GM18508 (cell line): ENCODE measurements around the gene INO80B.
"Not testable (repeated sequence)": the region's sequence is repeated elsewhere in the genome, so short reads cannot be mapped to it uniquely, and the experiment has no call there.

Experiments
- ATAC-seq: cut with Tn5 transposase; IDR thresholded peaks from one replicate; pipeline ENCODE4 v1.9.1; 2021; ENCODE audit warnings: moderate number of reproducible peaks; ENCODE audit not compliant: insufficient read depth, unreplicated experiment

Gene INO80B

DNA sequence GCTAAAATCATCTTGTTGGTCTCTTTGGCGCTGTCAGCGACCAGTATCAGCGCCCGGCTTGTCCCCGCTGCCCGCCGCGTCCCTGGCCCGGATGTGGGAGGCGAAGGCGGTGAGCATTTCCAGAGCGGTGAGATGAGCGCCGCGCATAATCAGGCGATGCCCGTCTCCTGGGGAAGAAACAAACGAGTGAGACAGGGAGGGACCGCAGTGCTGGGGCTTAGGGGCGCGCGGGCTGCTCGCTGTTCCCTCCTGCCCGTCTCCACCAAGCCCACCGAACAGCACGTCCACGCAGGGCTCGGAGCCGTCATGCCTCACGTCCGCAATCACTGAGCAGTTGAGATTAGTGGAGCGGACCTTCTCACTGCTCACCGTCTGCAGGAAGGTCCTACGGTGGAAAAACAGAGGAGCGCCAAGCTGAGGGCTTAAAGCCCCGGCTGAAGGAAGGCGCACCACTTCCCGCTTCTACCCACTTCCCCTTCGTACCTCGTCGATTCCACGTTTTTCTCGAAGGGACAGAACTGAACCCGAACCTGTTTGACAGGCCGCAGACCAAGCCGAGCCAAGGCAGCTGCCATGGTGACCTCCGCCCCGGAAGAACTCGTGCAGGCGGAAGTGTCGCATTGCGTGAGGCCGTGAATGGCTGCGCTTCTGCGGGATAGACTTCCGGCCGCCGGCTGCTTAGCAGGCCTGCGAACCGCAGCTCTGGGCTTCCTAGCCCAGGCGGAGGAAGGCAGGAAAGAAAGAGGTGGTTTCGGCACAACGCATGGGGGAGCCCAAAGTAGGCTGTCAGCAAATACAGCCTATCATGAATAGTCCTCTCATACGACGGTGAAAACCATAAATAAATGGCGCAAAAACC is 17.4 kb downstream of the INO80B start, which contains the start of gene MRPL53:
Gene MRPL53, minus strand, starts transcription at position 595 of the 859 bp plus-strand sequence. Its CDS starts 20 bp downstream, at position 575.
- ATAC-seq = peak; percentile 58

GRCh38 chr2:74472945-74473258 is 18.0 kb downstream of the INO80B start:
- no peak for ATAC-seq

DNA sequence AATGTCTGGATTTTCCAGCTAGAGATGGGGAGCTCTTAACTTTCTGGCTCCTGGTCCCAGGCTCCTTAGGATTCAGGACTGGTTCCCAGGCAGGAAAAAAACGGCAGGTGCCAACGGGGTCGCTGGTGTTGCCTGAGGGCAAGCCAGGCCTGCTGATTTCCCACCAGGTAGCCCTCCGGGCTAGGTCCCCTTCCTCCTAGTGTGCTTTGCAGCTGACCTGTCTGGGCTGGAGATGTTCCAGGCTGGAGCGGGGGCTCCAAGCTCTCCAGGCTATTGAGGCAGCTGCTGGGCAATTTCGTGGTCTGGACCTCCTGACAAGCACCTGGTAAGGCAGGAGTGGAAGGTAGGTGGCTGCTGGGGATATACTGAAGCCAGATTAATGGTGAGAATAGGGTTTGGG is 19.6 kb downstream of the INO80B start:
- no peak for ATAC-seq

GRCh38 chr2:74474899-74475298 is 20.0 kb downstream of the INO80B start:
- no peak for ATAC-seq

- no peak for ATAC-seq
Observed at GRCh38 chr2:74481431-74481830, 26.5 kb downstream of the INO80B start.

GRCh38 chr2:74481961-74482800 is 27.3 kb downstream of the INO80B start:
- peak; percentile 34 for ATAC-seq

DNA sequence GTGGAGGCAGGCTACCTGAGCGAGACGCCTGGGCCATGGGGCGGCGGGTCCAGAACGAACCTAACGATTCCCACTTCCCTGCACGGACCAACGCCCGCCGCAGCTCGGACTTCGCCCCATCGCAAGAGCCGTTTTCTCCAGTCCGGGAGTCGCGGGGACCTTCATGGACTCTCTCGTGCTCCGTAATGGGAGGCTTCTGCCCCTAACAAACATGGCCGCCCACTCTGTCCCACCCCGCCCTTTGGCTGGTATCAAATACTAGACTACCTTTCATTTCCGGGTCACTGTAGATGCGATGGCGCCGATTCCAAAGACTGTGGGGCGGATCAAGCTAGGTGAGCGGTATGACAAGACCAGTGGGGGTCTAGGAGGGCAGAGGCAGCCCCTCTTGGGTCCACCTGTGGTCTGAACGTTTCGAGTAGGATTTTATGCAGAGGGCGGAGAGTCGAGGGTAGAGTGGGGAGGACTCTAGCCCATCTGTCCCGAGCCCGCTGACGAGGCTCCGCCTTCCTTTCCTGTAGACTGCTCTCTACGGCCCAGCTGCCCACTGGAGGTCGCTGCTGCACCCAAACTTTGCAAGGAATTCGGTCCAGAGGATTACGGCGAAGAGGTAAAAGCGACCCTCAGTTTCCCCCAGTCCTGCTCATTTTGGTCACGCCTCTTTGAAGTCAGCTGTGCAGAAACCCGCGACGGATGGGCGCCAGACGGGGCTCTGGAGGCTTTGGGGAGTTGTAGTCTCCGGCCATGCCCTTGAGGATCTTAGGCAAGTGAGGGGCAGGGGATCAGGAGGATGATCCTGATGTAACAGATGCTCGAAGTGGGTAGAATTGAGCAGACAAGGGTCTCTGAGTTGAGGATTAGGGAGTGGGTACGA is 28.2 kb downstream of the INO80B start, which contains the start of the genes CCDC142 and TTC31:
Gene CCDC142, minus strand, starts transcription at position 198 of the 874 bp plus-strand sequence. Its CDS starts 161 bp downstream, at position 37.
Gene TTC31, plus strand, starts transcription at position 281 of the 874 bp plus-strand sequence. Its CDS starts 15 bp downstream, at position 296.
- peak; percentile 76 for ATAC-seq

GRCh38 chr2:74483675-74484164 is 28.8 kb downstream of the INO80B start:
- ATAC-seq = not testable (repeated sequence)

DNA sequence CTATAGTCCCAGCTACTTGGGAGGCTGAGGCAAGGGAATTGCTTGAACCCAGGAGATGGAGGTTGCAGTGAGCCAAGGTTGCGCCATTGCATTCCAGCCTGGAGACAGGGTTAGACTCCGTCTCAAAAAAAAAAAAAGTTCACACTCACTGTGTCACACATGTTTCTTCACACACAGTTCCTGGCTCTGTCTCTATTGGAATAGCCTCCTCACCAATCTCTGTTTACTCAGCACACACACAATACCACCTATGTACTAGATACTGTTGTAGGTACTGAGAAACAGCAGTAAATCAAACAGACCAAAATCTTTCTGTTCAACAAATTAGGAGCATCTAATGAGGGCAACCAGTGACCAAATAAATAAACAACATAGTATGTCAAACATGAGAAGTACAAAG is 31.3 kb downstream of the INO80B start:
- no peak for ATAC-seq

- no peak for ATAC-seq
Observed at GRCh38 chr2:74488643-74489481, 34.0 kb downstream of the INO80B start.

- ATAC-seq = no peak
Observed at GRCh38 chr2:74489906-74490305, 35.0 kb downstream of the INO80B start.

DNA sequence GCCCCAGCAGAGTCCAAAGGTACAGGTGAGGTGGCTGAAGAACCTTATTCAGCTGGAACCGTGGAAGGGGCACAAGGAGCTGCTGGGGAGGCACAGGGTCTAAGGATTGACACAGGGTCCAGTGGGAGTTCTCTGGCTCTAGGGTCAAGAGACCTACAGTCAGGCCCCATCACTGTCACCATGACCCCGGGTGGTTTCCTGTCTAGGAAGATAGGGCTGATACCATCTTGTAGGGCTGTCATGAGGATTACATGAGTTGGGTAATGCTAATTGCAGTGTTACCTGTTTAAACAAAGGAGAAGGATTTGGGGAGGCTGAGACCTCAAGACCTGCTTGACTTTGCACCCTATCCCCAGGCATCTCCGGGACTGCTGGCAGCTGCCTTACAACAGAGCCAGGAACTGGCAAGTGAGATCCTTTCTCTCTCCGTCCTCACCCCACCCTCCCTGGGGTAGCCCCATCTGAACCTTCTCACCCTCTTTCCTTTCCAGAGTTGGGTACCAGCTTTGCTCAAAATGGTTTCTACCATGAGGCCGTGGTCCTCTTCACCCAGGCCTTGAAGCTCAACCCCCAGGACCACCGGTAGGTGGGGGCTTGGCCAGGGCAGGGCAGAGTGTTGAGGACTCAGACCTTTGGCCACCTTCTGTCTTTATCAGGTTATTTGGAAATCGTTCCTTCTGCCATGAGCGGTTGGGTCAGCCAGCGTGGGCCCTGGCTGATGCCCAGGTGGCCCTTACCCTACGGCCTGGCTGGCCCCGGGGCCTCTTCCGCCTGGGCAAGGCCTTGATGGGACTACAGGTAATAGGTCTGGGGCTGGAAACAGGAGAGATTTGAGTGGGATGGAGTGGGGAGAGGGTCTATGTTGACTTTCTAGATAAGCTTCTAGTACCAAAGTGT is 37.0 kb downstream of the INO80B start:
- no peak for ATAC-seq

DNA sequence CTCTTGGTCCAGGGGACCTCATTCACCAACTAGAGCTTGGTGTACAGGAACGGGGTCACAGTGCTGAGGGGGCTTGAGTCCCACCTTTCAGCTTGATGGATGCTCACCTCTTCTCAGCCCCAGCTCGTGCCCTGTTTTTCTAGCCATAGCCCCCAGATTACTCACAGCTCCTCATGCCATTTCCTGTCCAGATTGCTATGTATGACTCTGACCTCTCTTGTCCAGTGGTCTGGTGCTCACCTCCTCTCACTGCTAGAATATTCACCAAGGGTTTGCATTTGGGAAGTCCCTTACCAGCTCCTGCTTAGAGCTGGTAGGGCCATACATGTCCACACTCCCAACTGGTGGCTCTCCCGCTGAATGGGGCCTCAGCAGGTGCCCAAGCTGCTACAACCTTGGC is 38.7 kb downstream of the INO80B start:
- ATAC-seq = no peak

DNA sequence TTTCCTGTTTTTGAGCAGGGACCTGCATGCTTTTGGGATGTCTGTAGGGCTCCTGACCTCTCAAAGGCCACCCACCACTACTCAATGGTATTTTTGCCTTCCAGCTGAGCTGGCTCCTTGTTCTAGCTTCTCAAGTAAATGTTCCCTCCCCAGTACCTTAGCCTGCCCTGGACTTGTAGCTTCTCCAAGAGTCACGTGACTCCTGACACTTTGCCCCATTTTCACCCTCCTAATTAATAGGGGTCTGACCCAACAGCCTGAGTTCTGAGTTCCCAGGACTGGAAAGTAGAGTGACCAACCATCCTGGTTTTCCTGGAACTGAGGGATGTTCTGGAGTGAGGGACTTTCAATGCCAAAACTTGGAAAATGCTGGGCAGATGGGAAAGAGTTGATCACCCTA is 40.6 kb downstream of the INO80B start:
- no peak for ATAC-seq

DNA sequence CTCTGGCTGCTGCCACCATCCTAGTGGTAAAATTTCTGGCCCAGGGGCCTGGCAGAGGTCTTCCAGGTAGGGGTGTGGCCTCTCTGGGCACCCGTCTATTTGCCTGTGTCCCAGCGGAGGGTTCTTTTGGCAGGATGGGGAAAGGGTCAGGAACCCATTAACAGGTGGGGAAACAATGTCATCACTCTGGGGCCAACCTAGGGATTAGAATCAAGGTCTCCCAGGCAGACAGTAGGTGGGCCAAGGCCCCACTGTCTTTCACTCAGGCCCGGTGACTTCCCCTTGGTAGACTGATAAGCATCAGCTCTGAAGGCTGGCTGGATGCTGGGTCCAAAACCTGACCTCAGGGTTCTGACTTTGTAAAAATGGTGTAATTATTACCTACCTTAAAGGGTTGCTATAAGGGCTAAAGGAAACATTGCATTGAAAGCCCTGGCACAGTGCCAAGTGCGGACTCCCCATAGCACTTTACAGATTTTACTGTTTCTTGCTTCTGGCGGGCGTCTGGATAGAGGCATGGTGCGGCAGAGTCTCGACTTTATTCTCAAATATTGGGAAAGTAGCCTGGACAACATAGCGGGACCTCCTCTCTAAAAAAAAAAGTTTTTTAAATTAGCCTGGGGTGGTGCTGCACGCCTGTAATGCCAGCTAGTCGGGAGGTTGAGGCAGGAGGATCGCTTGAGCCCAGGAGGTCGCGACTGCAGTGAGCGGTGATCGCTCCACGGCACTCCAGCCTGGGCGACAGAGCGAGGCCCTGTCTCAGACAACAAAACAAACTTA is 42.3 kb downstream of the INO80B start:
- no peak for ATAC-seq

DNA sequence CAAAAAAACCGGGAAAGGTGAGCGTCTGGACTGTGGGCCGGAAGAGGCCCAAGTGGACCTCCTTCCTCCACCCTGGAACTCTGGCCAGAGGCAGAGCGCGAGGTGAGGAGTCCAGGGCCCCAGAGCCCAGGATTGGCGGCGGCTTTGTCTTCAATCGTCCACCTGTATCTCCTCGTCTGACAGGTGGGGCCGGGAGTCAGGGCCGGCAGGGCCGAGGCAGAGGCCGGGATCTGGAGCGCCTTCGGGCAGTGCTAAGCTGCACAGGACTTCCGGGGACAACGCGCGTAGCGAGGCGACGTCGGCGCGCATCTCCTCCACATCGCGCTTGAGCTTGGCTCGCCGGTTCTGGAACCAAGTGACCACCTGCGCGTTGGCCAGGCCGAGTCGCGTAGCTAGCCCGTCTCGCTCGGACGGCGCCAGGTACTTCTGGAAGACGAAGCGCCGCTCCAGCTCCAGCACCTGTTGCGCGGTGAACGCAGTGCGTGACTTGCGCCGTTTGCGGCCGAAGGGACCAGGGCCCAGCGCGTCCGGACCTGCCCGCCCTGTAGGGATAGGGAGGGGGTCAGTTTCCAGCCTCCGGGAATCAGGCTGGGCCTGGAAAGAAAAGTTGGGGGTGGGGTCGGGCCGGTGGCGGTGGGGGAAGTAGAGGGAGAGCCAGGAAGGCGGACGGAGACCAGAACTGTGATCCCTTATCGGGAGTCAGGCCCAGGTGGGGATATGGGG is 43.1 kb downstream of the INO80B start:
- no peak for ATAC-seq
